HEK293T (cell line): ENCODE measurements around the gene IFI30.

Experiments used
- BHLHE40 ChIP-seq: fragments of 450-650 bp; IDR thresholded peaks from 2 replicates; pipeline ENCODE4 v1.6.1; 2016; ENCODE audit warnings: mild to moderate bottlenecking, moderate library complexity, borderline replicate concordance
- FOXA1 ChIP-seq: fragments of 450-650 bp; IDR thresholded peaks from 2 replicates; pipeline ENCODE4 v1.6.1; 2016; ENCODE audit warnings: mild to moderate bottlenecking
- FOXM1 ChIP-seq: fragments of 450-650 bp; IDR thresholded peaks from 2 replicates; pipeline ENCODE4 v1.6.1; 2017; ENCODE audit warnings: mild to moderate bottlenecking, borderline replicate concordance
- ZNF384 ChIP-seq: fragments of 450-650 bp; IDR thresholded peaks from 2 replicates; pipeline ENCODE4 v1.6.1; 2016

DNA sequence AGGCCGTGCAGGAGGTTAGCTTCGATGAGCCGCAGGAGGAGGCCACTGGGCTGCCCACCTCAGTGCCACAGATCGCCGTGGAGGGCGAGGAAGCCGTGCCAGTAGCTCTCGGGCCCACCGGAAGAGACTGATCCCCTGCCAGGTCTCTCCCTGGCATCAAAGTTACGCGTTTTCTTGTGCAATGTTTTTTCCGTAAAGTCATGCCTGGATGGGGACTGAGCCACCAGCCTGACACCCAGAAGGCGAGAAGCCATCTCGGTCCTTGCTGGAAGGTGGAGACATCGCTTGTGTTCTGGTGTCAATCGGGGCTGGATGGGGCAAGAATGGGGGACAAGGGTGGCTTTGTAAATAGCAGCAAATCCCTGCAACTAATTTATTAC is 24.0 kb upstream of the IFI30 start:
- TF ChIP-seq FOXA1 (no peak), FOXM1 (no peak), BHLHE40 (no peak), ZNF384 (no peak)
